Measurements from ENCODE around the gene TSEN2. TPM values are rescaled to one million over a fixed set of nuclear protein-coding genes. Genes with fewer than 3 reads are reported as not detected.

The TSEN2 gene
- total and polyA plus RNA-seq, 10 of the 15 experiments (the other 5 are each of a cell fraction or from before 2014, with no cell fraction given) = 17.7 to 32.3 (median 24.3) TPM

DNA sequence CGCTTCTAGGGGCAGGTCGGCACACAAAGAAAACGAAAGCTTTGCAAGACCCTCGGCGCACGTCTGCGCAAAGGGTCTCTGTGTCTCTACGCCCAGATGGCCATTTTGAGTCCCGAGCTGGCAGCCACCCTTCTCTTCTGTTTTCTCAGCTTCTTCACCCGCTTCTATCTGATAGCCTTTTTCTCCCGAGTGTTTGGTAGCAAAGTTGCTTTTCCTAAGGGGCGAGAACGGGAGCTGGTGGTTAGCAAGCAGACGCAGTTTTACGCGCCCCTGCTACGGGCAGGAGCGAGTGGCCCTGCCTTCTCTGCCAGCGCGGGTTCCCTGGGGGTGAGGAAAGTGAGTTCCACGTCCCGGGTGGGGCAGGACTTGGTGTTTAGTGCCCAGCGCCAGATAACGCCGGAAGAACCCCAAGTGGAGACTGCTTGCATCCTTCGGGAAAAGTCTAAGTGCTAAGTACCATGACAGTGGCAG lies 69.7 kb downstream of the TSEN2 start (continued):
- TF ChIP-seq, protein P1, sequence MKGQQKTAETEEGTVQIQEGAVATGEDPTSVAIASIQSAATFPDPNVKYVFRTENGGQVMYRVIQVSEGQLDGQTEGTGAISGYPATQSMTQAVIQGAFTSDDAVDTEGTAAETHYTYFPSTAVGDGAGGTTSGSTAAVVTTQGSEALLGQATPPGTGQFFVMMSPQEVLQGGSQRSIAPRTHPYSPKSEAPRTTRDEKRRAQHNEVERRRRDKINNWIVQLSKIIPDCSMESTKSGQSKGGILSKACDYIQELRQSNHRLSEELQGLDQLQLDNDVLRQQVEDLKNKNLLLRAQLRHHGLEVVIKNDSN (IDR thresholded peaks at IDR 0.05; ENCODE audit: borderline replicate concordance, extremely low read length, insufficient read depth, low read depth, low read length) = no peak
- TF ChIP-seq, protein P2, sequence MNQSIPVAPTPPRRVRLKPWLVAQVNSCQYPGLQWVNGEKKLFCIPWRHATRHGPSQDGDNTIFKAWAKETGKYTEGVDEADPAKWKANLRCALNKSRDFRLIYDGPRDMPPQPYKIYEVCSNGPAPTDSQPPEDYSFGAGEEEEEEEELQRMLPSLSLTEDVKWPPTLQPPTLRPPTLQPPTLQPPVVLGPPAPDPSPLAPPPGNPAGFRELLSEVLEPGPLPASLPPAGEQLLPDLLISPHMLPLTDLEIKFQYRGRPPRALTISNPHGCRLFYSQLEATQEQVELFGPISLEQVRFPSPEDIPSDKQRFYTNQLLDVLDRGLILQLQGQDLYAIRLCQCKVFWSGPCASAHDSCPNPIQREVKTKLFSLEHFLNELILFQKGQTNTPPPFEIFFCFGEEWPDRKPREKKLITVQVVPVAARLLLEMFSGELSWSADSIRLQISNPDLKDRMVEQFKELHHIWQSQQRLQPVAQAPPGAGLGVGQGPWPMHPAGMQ (IDR thresholded peaks at IDR 0.05; ENCODE audit: borderline replicate concordance) = no peak
- TF ChIP-seq ZNF384 (IDR thresholded peaks at IDR 0.05; ENCODE audit: borderline replicate concordance, low read depth, low read length) (no peak), MTA2 (IDR thresholded peaks at IDR 0.05; ENCODE audit: low read depth) (0 out of 2 replicates have a peak, but pooled peaks have one; percentile 21), TCF3 (IDR thresholded peaks at IDR 0.05; ENCODE audit: borderline replicate concordance, insufficient read depth, low read depth, low read length) (no peak), SREBF2 (IDR thresholded peaks at IDR 0.05; ENCODE audit: low read length) (no peak), NR2F1 (conservative IDR thresholded peaks at IDR 0.05) (no peak), ZNF207 (IDR thresholded peaks at IDR 0.05; ENCODE audit: borderline replicate concordance) (no peak), PML (IDR thresholded peaks at IDR 0.05; ENCODE audit: low read length) (no peak), EZH2 (IDR thresholded peaks at IDR 0.05; ENCODE audit: borderline replicate concordance, control insufficient read depth, low read depth, low read length) (no peak), GATAD2B (conservative IDR thresholded peaks at IDR 0.05; ENCODE audit: low read depth) (peak; percentile 36; the same call in 1 of the 2 replicates), NR2C1 (IDR thresholded peaks at IDR 0.05) (no peak), IKZF1 (conservative IDR thresholded peaks at IDR 0.05) (peak; percentile 41; the same call in 1 of the 2 replicates), RELA (IDR thresholded peaks at IDR 0.05; ENCODE audit: borderline replicate concordance, partially characterized antibody) (no peak), FOS (IDR thresholded peaks at IDR 0.05; ENCODE audit: borderline replicate concordance, extremely low read depth, insufficient read length) (no peak), NFXL1 (IDR thresholded peaks at IDR 0.05; ENCODE audit: borderline replicate concordance) (no peak)
- TF ChIP-seq, protein P3, sequence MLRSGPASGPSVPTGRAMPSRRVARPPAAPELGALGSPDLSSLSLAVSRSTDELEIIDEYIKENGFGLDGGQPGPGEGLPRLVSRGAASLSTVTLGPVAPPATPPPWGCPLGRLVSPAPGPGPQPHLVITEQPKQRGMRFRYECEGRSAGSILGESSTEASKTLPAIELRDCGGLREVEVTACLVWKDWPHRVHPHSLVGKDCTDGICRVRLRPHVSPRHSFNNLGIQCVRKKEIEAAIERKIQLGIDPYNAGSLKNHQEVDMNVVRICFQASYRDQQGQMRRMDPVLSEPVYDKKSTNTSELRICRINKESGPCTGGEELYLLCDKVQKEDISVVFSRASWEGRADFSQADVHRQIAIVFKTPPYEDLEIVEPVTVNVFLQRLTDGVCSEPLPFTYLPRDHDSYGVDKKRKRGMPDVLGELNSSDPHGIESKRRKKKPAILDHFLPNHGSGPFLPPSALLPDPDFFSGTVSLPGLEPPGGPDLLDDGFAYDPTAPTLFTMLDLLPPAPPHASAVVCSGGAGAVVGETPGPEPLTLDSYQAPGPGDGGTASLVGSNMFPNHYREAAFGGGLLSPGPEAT (IDR thresholded peaks at IDR 0.05; ENCODE audit: low read depth) = no peak
- TF ChIP-seq, protein P4, sequence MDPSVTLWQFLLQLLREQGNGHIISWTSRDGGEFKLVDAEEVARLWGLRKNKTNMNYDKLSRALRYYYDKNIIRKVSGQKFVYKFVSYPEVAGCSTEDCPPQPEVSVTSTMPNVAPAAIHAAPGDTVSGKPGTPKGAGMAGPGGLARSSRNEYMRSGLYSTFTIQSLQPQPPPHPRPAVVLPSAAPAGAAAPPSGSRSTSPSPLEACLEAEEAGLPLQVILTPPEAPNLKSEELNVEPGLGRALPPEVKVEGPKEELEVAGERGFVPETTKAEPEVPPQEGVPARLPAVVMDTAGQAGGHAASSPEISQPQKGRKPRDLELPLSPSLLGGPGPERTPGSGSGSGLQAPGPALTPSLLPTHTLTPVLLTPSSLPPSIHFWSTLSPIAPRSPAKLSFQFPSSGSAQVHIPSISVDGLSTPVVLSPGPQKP (IDR thresholded peaks at IDR 0.05; ENCODE audit: low read depth, low read length) = no peak
